Osteoblast (primary cell): Measurements from ENCODE around the gene RYR3. TPM values are rescaled to one million over a fixed set of nuclear protein-coding genes. Genes with fewer than 3 reads are reported as not detected.

Source experiments
- DNase-seq: peaks from one replicate; pipeline ENCODE4 v3.0.0; 2011; ENCODE audit warnings: low spot score, mixed read lengths; ENCODE audit not compliant: insufficient read length; ENCODE audit errors: missing footprints
- H2AFZ ChIP-seq: 2 replicates; pipeline ENCODE4 v1.6.0; 2011; ENCODE audit warnings: mild to moderate bottlenecking, low read length
- H3K27ac ChIP-seq: 2 replicates; pipeline ENCODE4 v1.5.1; 2011; ENCODE audit warnings: mild to moderate bottlenecking, low read depth, low read length, moderate library complexity
- H3K27me3 ChIP-seq: 2 replicates; pipeline ENCODE4 v1.6.0; 2012; ENCODE audit warnings: mild to moderate bottlenecking, control low read depth, inconsistent platforms, low read length, moderate library complexity; ENCODE audit not compliant: insufficient read depth
- H3K36me3 ChIP-seq: 2 replicates; pipeline ENCODE4 v1.5.1; 2011; ENCODE audit warnings: mild to moderate bottlenecking, low read length, control low read depth, moderate library complexity; ENCODE audit not compliant: insufficient read depth
- H3K4me1 ChIP-seq: 2 replicates; pipeline ENCODE4 v1.5.1; 2011; ENCODE audit warnings: mild to moderate bottlenecking, low read length, control low read depth, moderate library complexity; ENCODE audit not compliant: insufficient read depth
- H3K4me2 ChIP-seq: 2 replicates; pipeline ENCODE4 v1.6.0; 2011; ENCODE audit warnings: mild to moderate bottlenecking, low read length; ENCODE audit not compliant: insufficient read depth
- H3K4me3 ChIP-seq: fragments of 200-600 bp; sonication (generic); 3 replicates; pipeline ENCODE4 v1.5.1; 2012; ENCODE audit warnings: mild to moderate bottlenecking, low read length, inconsistent platforms; ENCODE audit not compliant: insufficient read depth
- H3K79me2 ChIP-seq: 2 replicates; pipeline ENCODE4 v1.6.0; 2012; ENCODE audit warnings: mild to moderate bottlenecking, low read length, control low read depth, inconsistent platforms; ENCODE audit not compliant: insufficient read depth
- H3K9me3 ChIP-seq: 2 replicates; pipeline ENCODE4 v1.5.1; 2011; ENCODE audit warnings: low read depth, low read length, control low read depth
- H4K20me1 ChIP-seq: 2 replicates; pipeline ENCODE4 v1.6.0; 2012; ENCODE audit warnings: mild to moderate bottlenecking, low read length, control low read depth; ENCODE audit not compliant: insufficient read depth
- CTCF ChIP-seq: IDR thresholded peaks from 2 replicates; pipeline ENCODE4 v1.5.1; 2011; ENCODE audit warnings: mild to moderate bottlenecking, low read depth, low read length, moderate library complexity; ENCODE audit errors: extremely low read depth
- total RNA-seq: library from RNA; depleted of rRNA; stranded (reverse); fragments of >200 nt; gene quantifications from 2 replicates; pipeline ENCODE4 v1.2.3, GENCODE V29; 2012

RYR3 gene
- total RNA-seq, 1 donor: not detected

GRCh38 chr15:33699691-33700447 lies 389.1 kb downstream of the RYR3 start:
- no peaks in the 10 kb centered on the region for H3K36me3 ChIP-seq
- H3K4me1 ChIP-seq: no peaks in the 10 kb centered on the region
- TF ChIP-seq CTCF: peak; percentile 19
- no peak for DNase-seq
- H3K27ac ChIP-seq: no peak overlapping the region
- H4K20me1 ChIP-seq: no peaks in the 10 kb centered on the region
- H3K27me3 ChIP-seq: peaks cover 18% of the 10 kb centered on the region
- H3K4me3 ChIP-seq: no peak overlapping the region
- H2AFZ ChIP-seq: no peak overlapping the region
- no peak overlapping the region for H3K4me2 ChIP-seq
- no peaks in the 10 kb centered on the region for H3K9me3 ChIP-seq
- H3K79me2 ChIP-seq: no peaks in the 10 kb centered on the region

- TF ChIP-seq CTCF: peak; percentile 95
- peaks cover 13% of the 10 kb centered on the region for H3K27me3 ChIP-seq
- no peaks in the 10 kb centered on the region for H3K36me3 ChIP-seq
- peak; percentile 86 for DNase-seq
- no peak overlapping the region for H2AFZ ChIP-seq
- no peaks in the 10 kb centered on the region for H3K4me1 ChIP-seq
- H4K20me1 ChIP-seq: no peaks in the 10 kb centered on the region
- no peak overlapping the region for H3K4me2 ChIP-seq
- no peak overlapping the region for H3K4me3 ChIP-seq
- no peak overlapping the region for H3K27ac ChIP-seq
- no peaks in the 10 kb centered on the region for H3K79me2 ChIP-seq
- no peaks in the 10 kb centered on the region for H3K9me3 ChIP-seq
These were observed 390.0 kb downstream of the RYR3 start for GRCh38 chr15:33700695-33701303.

GRCh38 chr15:33701304-33701696 lies 390.5 kb downstream of the RYR3 start:
- H3K79me2 ChIP-seq: no peaks in the 10 kb centered on the region
- H3K4me2 ChIP-seq: no peak overlapping the region
- TF ChIP-seq CTCF: no peak
- H2AFZ ChIP-seq: no peak overlapping the region
- no peaks in the 10 kb centered on the region for H3K36me3 ChIP-seq
- H3K27ac ChIP-seq: no peak overlapping the region
- no peak for DNase-seq
- H3K4me3 ChIP-seq: no peak overlapping the region
- no peaks in the 10 kb centered on the region for H4K20me1 ChIP-seq
- peaks cover 13% of the 10 kb centered on the region for H3K27me3 ChIP-seq
- no peaks in the 10 kb centered on the region for H3K9me3 ChIP-seq
- H3K4me1 ChIP-seq: no peaks in the 10 kb centered on the region

- TF ChIP-seq CTCF: no peak
- no peak overlapping the region for H3K4me3 ChIP-seq
These were observed 395.4 kb downstream of the RYR3 start for GRCh38 chr15:33706173-33706572.

More at GRCh38 chr15:33706173-33706572, 395.4 kb downstream of the RYR3 start:
- H3K79me2 ChIP-seq: no peaks in the 10 kb centered on the region
- no peak overlapping the region for H3K4me2 ChIP-seq
- no peaks in the 10 kb centered on the region for H3K9me3 ChIP-seq
- no peak for DNase-seq
- H3K4me1 ChIP-seq: no peaks in the 10 kb centered on the region
- H2AFZ ChIP-seq: no peak overlapping the region
- H3K27ac ChIP-seq: no peak overlapping the region
- no peaks in the 10 kb centered on the region for H3K36me3 ChIP-seq
- peaks cover 3% of the 10 kb centered on the region for H3K27me3 ChIP-seq
- H4K20me1 ChIP-seq: no peaks in the 10 kb centered on the region
